Spleen (tissue), 11 donors: Measurements from ENCODE around the gene TRIM28. TPM values are rescaled to one million over a fixed set of nuclear protein-coding genes. Genes with fewer than 3 reads are reported as not detected.

ENCODE experiments used
- DNase-seq: peaks from one replicate; pipeline ENCODE4 v3.0.0-alpha.2; 2020
- H3K27ac ChIP-seq, 8 donors: fragments of 200-600 bp; sonication (generic) in 7 of 8; 1 replicate in 4 of 8; 2 replicates in 4 of 8; pipeline versions ENCODE4 v1.5.0 to v1.8.0; 2016 to 2021; ENCODE audit warnings: inconsistent platforms in 4 of 8, mild to moderate bottlenecking in 4 of 8, moderate library complexity in 1 of 8
- H3K27me3 ChIP-seq, 7 donors: fragments of 200-600 bp; sonication (generic) in 6 of 7; replicated peaks in 1 of 7; 1 replicate in 4 of 7; 2 replicates in 3 of 7; pipeline versions ENCODE4 v1.5.0 to v1.8.0; 2016 to 2021; ENCODE audit warnings: inconsistent platforms in 3 of 7, mild to moderate bottlenecking in 1 of 7
- H3K36me3 ChIP-seq, 6 donors: fragments of 200-600 bp; sonication (generic) in 5 of 6; 1 replicate in 4 of 6; 2 replicates in 2 of 6; pipeline versions ENCODE4 v1.5.0 to v1.8.0; 2016 to 2021; ENCODE audit warnings: inconsistent platforms in 2 of 6
- H3K4me1 ChIP-seq, 6 donors: fragments of 200-600 bp; sonication (generic) in 5 of 6; 1 replicate in 3 of 6; 2 replicates in 3 of 6; pipeline versions ENCODE4 v1.5.0 to v1.8.0; 2016 to 2021; ENCODE audit warnings: inconsistent platforms in 3 of 6
- H3K4me3 ChIP-seq, 8 donors: fragments of 200-600 bp; sonication (generic) in 7 of 8; 1 replicate in 4 of 8; 2 replicates in 4 of 8; pipeline versions ENCODE4 v1.5.0 to v1.8.0; 2016 to 2021; ENCODE audit warnings: inconsistent platforms in 4 of 8, mild to moderate bottlenecking in 4 of 8, moderate library complexity in 2 of 8
- H3K9me3 ChIP-seq, 8 donors: fragments of 200-600 bp; sonication (generic) in 7 of 8; 1 replicate in 4 of 8; 2 replicates in 4 of 8; pipeline versions ENCODE4 v1.5.0 to v1.8.0; 2016 to 2021; ENCODE audit warnings: inconsistent platforms in 4 of 8
- CTCF ChIP-seq, 11 experiments: fragments of 200-600 bp in 7 of 11; fragments of 450-650 bp in 4 of 11; sonication (generic) in 4 of 11; IDR thresholded peaks in 8 of 11; conservative IDR thresholded peaks in 3 of 11; 1 replicate in 7 of 11; 2 replicates in 4 of 11; pipeline versions ENCODE4 v1.4.0 to v1.8.0; 2016 to 2021; ENCODE audit warnings: antibody characterized with exemption in 11 of 11, inconsistent platforms in 4 of 11, mild to moderate bottlenecking in 1 of 11
- POLR2A ChIP-seq, 3 donors: fragments of 450-650 bp; IDR thresholded peaks; one replicate each; pipeline ENCODE4 v1.5.1; 2017; ENCODE audit warnings: antibody characterized with exemption in 3 of 3, mild to moderate bottlenecking in 1 of 3
- POLR2AphosphoS5 ChIP-seq, 3 donors: sonication (generic); formaldehyde crosslinking; IDR thresholded peaks; one replicate each; pipeline ENCODE4 v1.5.1; 2017; ENCODE audit warnings: antibody characterized with exemption in 3 of 3
- WGBS, 5 donors: extraction: QIAGEN DNeasy Blood & Tissue Kit in 3 of 5; methylation state at CpG; one replicate each; pipeline versions ENCODE4 v1.1.5 to v1.1.7; 2013 to 2018; 5-methylcytosine and 5-hydroxymethylcytosine counted together
- intact Hi-C: fragments of 100-400 bp; cut with DNase I; formaldehyde crosslinking; loops from one replicate; pipeline ENCODE4 v1.15.0; 2023; ENCODE audit warnings: low total_unique reads
- polyA plus RNA-seq, 3 donors: library from polyadenylated mRNA; stranded (reverse); fragments of 200-250 nt; gene quantifications; one replicate each; pipeline ENCODE4 v1.2.1, GENCODE V29; 2013
- total RNA-seq, 7 donors: library from RNA; depleted of rRNA in 3 of 7; stranded (reverse); fragments of >200 nt in 3 of 7; fragmentation: NEBNext Ultra II Directional in 4 of 7; extraction: Animal tissue kit (Norgen Biotek cat#: 25700) in 4 of 7; gene quantifications; one replicate each; pipeline versions ENCODE4 v1.1.0 to v1.2.1, GENCODE V29; 2016 to 2021
- donor health status: healthy with polysubstance abuse.
- donor health status: DM: no; HTN: no; CAD: no; lungs with moderate emphysema.
- donor health status: DM: no; HTN: no; CAD: no.
- donor health status: Bipolar disorder and iron deficiency.
- donor health status: healthy.
- donor health status: DM: no; HTN: no; CAD: no.
- donor health status: DM: yes; HTN: yes; CAD: no.

TRIM28 gene
- total and polyA plus RNA-seq, 10 donors = 181 to 294 (median 232) TPM

- TF ChIP-seq CTCF (IDR thresholded peaks at IDR 0.05 in 8 of 11, conservative IDR thresholded peaks at IDR 0.05 in 3 of 11) (no peak), POLR2AphosphoS5 (IDR thresholded peaks at IDR 0.05) (no peak), POLR2A (IDR thresholded peaks at IDR 0.05) (no peak)
- H3K36me3 ChIP-seq = peaks cover 14 to 74% (median 61%) of the 10 kb centered on the region in 6 donors
- peak overlapping the region in 1 of 8 donors; percentile 91 for H3K4me3 ChIP-seq
- H3K9me3 ChIP-seq = no peaks in the 10 kb centered on the region
- peak overlapping the region in 2 of 8 donors; percentile 43 to 98 for H3K27ac ChIP-seq
- peaks cover 0 to 3% (median 0%) of the 10 kb centered on the region in 7 donors for H3K27me3 ChIP-seq
- 89 to 96% (median 91%) methylated on average over 14 to 18 of the region's 18 CpGs for WGBS, 5 donors
- no peak for DNase-seq
- H3K4me1 ChIP-seq = peaks cover 23 to 64% (median 36%) of the 10 kb centered on the region in 6 donors
- intact Hi-C loops = no loop called here
Observed at GRCh38 chr19:58547323-58548312, 3.8 kb downstream of the TRIM28 start.

GRCh38 chr19:58548859-58549663 is 5.2 kb downstream of the TRIM28 start:
- Histone ChIP-seq H3K4me1 (peaks cover 29 to 69% (median 41%) of the 10 kb centered on the region in 6 donors), H3K4me3 (no peak overlapping the region), H3K36me3 (peaks cover 14 to 87% (median 70%) of the 10 kb centered on the region in 6 donors), H3K27ac (no peak overlapping the region), H3K27me3 (no peaks in the 10 kb centered on the region), H3K9me3 (no peaks in the 10 kb centered on the region)
- DNase-seq = no peak
- 86 to 94% (median 94%) methylated on average over 13 to 20 of the region's 20 CpGs for WGBS, 5 donors
- TF ChIP-seq POLR2AphosphoS5 (IDR thresholded peaks at IDR 0.05) (peak in 1 of 3 donors; percentile 43), CTCF (IDR thresholded peaks at IDR 0.05 in 8 of 11, conservative IDR thresholded peaks at IDR 0.05 in 3 of 11) (no peak)
- intact Hi-C loops = no loop called here

DNA sequence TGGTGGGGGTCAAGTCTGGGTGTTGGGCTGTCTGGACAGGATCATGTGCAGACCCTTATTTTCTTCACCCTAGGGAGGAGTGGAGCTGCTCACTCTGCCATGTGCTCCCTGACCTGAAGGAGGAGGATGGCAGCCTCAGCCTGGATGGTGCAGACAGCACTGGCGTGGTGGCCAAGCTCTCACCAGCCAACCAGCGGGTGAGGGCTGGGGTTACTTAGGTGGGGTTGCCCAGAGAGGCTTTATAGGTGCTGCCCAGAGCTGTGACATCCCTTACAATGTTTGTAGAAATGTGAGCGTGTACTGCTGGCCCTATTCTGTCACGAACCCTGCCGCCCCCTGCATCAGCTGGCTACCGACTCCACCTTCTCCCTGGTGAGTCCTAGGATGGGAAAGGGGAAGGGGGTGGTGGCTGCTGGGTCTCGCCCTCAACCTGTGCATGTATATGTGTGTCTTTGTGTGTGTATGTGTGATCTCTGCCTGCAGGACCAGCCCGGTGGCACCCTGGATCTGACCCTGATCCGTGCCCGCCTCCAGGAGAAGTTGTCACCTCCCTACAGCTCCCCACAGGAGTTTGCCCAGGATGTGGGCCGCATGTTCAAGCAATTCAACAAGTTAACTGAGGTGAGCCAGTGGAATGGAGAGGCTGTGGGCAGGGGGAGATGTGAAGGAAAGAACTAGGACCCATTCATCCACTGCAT is 5.9 kb downstream of the TRIM28 start:
- DNase-seq = no peak
- H3K4me3 ChIP-seq = no peak overlapping the region
- peaks cover 32 to 75% (median 47%) of the 10 kb centered on the region in 6 donors for H3K4me1 ChIP-seq
- intact Hi-C loops = no loop called here
- H3K27me3 ChIP-seq = no peaks in the 10 kb centered on the region
- TF ChIP-seq CTCF (IDR thresholded peaks at IDR 0.05 in 8 of 11, conservative IDR thresholded peaks at IDR 0.05 in 3 of 11) = no peak
- peak in 1 of 3 donors; percentile 21 for TF ChIP-seq POLR2AphosphoS5 (IDR thresholded peaks at IDR 0.05)
- no peak overlapping the region for H3K27ac ChIP-seq
- no peaks in the 10 kb centered on the region for H3K9me3 ChIP-seq
- peaks cover 14 to 87% (median 70%) of the 10 kb centered on the region in 6 donors for H3K36me3 ChIP-seq
- 88 to 96% (median 92%) methylated on average over 6 to 11 of the region's 11 CpGs for WGBS, 5 donors
